WTC11 (cell line): ENCODE data around the gene MBOAT2. TPM values are rescaled to one million over a fixed set of nuclear protein-coding genes. Genes with fewer than 3 reads are reported as not detected.

ENCODE experiments used
- ATAC-seq: fragments of 200-7000 bp; cut with Tn5 transposase; 2 replicates; pipeline ENCODE4 v1.10.0; 2021; ENCODE audit warnings: mild to moderate bottlenecking, moderate library complexity
- CTCF ChIA-PET: fragments of 300-600 bp; sonication (Branson Sonifier 250); formaldehyde crosslinking; loops from one replicate; lab custom pipeline; 2021; ENCODE audit warnings: antibody characterized with exemption; lab: Charles Lee
- POLR2A ChIA-PET: fragments of 350-600 bp; sonication (Branson Sonifier 250); formaldehyde crosslinking; loops from one replicate; lab custom pipeline; 2021; ENCODE audit warnings: antibody characterized with exemption; lab: Charles Lee
- DNase-seq: peaks from one replicate; pipeline ENCODE4 v3.0.0; 2021; ENCODE audit warnings: low spot score
- H3K27ac Mint-ChIP-seq: 2 replicates; pipeline ENCODE4 v1.8.0; 2021; ENCODE audit warnings: mixed read lengths
- H3K27me3 Mint-ChIP-seq: 2 replicates; pipeline ENCODE4 v1.8.0; 2021; ENCODE audit warnings: low read depth, mild to moderate bottlenecking, moderate library complexity, mixed read lengths
- H3K36me3 Mint-ChIP-seq: 2 replicates; pipeline ENCODE4 v1.8.0; 2021; ENCODE audit warnings: mixed read lengths
- H3K4me1 Mint-ChIP-seq: 2 replicates; pipeline ENCODE4 v1.8.0; 2022; ENCODE audit warnings: mixed read lengths
- H3K4me3 Mint-ChIP-seq: 2 replicates; pipeline ENCODE4 v1.8.0; 2021; ENCODE audit warnings: mild to moderate bottlenecking, moderate library complexity, mixed read lengths
- H3K9me3 Mint-ChIP-seq: 2 replicates; pipeline ENCODE4 v1.8.0; 2021; ENCODE audit warnings: mixed read lengths
- ETV6 ChIP-seq: sonication (generic); formaldehyde crosslinking; IDR thresholded peaks from 2 replicates; pipeline ENCODE4 v1.8.1; 2022; ENCODE audit warnings: mild to moderate bottlenecking, missing genetic modification reagents
- GRHL2 ChIP-seq: fragments of 250-450 bp; sonication (Bioruptor Pico); IDR thresholded peaks from 2 replicates; pipeline ENCODE4 v1.8.0; 2022; ENCODE audit warnings: mild to moderate bottlenecking, moderate library complexity; ENCODE audit not compliant: insufficient replicate concordance, severe bottlenecking
- JAZF1 ChIP-seq: fragments of 250-450 bp; sonication (Bioruptor Pico); IDR thresholded peaks from 2 replicates; pipeline ENCODE4 v1.9.0; 2021; ENCODE audit warnings: moderate library complexity, mild to moderate bottlenecking, inconsistent platforms
- MXD4 ChIP-seq: fragments of 250-450 bp; sonication (Bioruptor Pico); IDR thresholded peaks from 2 replicates; pipeline ENCODE4 v1.8.0; 2021; ENCODE audit warnings: mild to moderate bottlenecking, moderate library complexity, borderline replicate concordance
- MYBL2 ChIP-seq: sonication (generic); formaldehyde crosslinking; IDR thresholded peaks from 2 replicates; pipeline ENCODE4 v1.8.1; 2023; ENCODE audit warnings: mild to moderate bottlenecking, moderate library complexity, missing genetic modification reagents
- NFE2L1 ChIP-seq: sonication (generic); formaldehyde crosslinking; IDR thresholded peaks from 2 replicates; pipeline ENCODE4 v1.8.1; 2023; ENCODE audit warnings: missing genetic modification reagents
- NFYB ChIP-seq: sonication (generic); formaldehyde crosslinking; conservative IDR thresholded peaks from 2 replicates; pipeline ENCODE4 v1.8.0; 2022; ENCODE audit warnings: low read depth, missing genetic modification reagents
- NR3C1 ChIP-seq: sonication (generic); formaldehyde crosslinking; conservative IDR thresholded peaks from 2 replicates; pipeline ENCODE4 v1.8.1; 2023; ENCODE audit warnings: low read depth, mild to moderate bottlenecking, missing genetic modification reagents
- TP53 ChIP-seq: sonication (generic); formaldehyde crosslinking; IDR thresholded peaks from 2 replicates; pipeline ENCODE4 v1.8.1; 2023; ENCODE audit warnings: mild to moderate bottlenecking, missing genetic modification reagents
- ZNF416 ChIP-seq: fragments of 250-450 bp; sonication (Bioruptor Pico); IDR thresholded peaks from 2 replicates; pipeline ENCODE4 v1.9.0; 2021; ENCODE audit warnings: mild to moderate bottlenecking, inconsistent platforms
- total RNA-seq: library from RNA; stranded (reverse); gene quantifications from 3 replicates; pipeline ENCODE4 v1.2.3, GENCODE V29; 2021
- TF ChIP-seq, protein P1 (sequence below): fragments of 200-600 bp; IDR thresholded peaks from 2 replicates; pipeline ENCODE4 v1.8.0; 2022; ENCODE audit warnings: antibody characterized with exemption
- TF ChIP-seq, protein P2 (sequence below): fragments of 250-450 bp; sonication (Bioruptor Pico); IDR thresholded peaks from 2 replicates; pipeline ENCODE4 v1.9.0; 2021; ENCODE audit warnings: mild to moderate bottlenecking, borderline replicate concordance
- TF ChIP-seq, protein P3 (sequence below): sonication (generic); formaldehyde crosslinking; IDR thresholded peaks from 2 replicates; pipeline ENCODE4 v1.8.0; 2022; ENCODE audit warnings: mild to moderate bottlenecking, missing genetic modification reagents
- TF ChIP-seq, protein P4 (sequence below): fragments of 250-450 bp; sonication (Bioruptor Pico); IDR thresholded peaks from 2 replicates; pipeline ENCODE4 v2.1.2; 2022; ENCODE audit warnings: mild to moderate bottlenecking, moderate library complexity
- TF ChIP-seq, protein P5 (sequence below): sonication (generic); formaldehyde crosslinking; IDR thresholded peaks from 2 replicates; pipeline ENCODE4 v1.8.1; 2022; ENCODE audit warnings: mild to moderate bottlenecking, moderate library complexity, missing genetic modification reagents
- TF ChIP-seq, protein P6 (sequence below): fragments of 250-450 bp; sonication (Bioruptor Pico); IDR thresholded peaks from 2 replicates; pipeline ENCODE4 v1.9.0; 2021; ENCODE audit warnings: mild to moderate bottlenecking
- TF ChIP-seq, protein P7 (sequence below): sonication (generic); formaldehyde crosslinking; IDR thresholded peaks from 2 replicates; pipeline ENCODE4 v1.8.0; 2023; ENCODE audit warnings: missing genetic modification reagents

The MBOAT2 gene
- total RNA-seq, 1 experiment from 2014 or later: 24.7 TPM

DNA sequence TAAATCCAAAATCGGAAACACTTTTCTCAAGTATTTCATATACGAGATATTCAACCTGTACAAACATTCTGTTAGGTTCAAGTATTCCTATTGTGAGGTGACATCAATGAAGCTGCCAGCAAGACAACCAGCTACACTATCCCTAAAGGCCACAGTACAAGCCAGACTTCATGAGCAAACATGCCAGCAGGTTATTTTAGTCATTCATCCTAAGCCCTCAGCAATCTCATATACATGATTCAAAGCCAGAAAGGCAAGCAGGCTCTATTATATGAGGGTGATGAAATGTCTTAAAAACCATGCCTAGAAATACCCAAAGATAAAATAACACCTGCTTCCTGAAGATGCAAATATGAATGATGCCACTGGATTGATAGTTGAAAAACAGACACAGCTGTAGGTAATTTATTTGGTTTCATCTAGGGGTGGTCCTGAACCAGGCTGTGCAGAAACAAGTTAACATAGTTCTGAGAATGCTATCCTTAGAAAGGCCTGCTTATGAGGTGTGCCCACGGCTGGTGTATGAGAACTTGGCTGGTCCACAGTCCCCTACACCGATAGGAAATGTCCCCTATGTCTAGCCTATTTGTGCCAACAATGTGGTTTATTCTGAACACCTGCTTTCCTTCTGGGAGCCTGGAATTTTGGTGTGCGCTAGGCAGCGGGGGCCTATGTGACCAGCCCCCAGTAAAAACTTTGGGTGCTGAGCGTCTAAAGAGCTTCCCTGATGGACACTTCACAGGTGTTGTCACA, 117.9 kb downstream of the MBOAT2 start:
- CTCF ChIA-PET: interaction anchor here (1.1 kb wide), 1 partner anchor 13 kb away, joined by 3 read pairs; no protein-coding TSS in a partner anchor
- no peak overlapping the region for H3K4me3 Mint-ChIP-seq
- no peaks in the 10 kb centered on the region for H3K9me3 Mint-ChIP-seq
- no peaks in the 10 kb centered on the region for H3K27me3 Mint-ChIP-seq
- POLR2A ChIA-PET: no interaction called here
- peaks cover 32% of the 10 kb centered on the region for H3K4me1 Mint-ChIP-seq
- ATAC-seq: no peak
- TF ChIP-seq, protein P1, sequence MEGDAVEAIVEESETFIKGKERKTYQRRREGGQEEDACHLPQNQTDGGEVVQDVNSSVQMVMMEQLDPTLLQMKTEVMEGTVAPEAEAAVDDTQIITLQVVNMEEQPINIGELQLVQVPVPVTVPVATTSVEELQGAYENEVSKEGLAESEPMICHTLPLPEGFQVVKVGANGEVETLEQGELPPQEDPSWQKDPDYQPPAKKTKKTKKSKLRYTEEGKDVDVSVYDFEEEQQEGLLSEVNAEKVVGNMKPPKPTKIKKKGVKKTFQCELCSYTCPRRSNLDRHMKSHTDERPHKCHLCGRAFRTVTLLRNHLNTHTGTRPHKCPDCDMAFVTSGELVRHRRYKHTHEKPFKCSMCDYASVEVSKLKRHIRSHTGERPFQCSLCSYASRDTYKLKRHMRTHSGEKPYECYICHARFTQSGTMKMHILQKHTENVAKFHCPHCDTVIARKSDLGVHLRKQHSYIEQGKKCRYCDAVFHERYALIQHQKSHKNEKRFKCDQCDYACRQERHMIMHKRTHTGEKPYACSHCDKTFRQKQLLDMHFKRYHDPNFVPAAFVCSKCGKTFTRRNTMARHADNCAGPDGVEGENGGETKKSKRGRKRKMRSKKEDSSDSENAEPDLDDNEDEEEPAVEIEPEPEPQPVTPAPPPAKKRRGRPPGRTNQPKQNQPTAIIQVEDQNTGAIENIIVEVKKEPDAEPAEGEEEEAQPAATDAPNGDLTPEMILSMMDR: no peak
- TF ChIP-seq MYBL2 (CRISPR knock-in tag) (no peak), GRHL2 (CRISPR knock-in tag) (no peak), ETV6 (CRISPR knock-in tag) (no peak), NFE2L1 (no peak), NFYB (CRISPR knock-in tag) (no peak), JAZF1 (no peak), MXD4 (CRISPR knock-in tag) (no peak), NR3C1 (CRISPR knock-in tag) (no peak), TP53 (CRISPR knock-in tag) (no peak), ZNF416 (CRISPR knock-in tag) (no peak)
- TF ChIP-seq, protein P2, sequence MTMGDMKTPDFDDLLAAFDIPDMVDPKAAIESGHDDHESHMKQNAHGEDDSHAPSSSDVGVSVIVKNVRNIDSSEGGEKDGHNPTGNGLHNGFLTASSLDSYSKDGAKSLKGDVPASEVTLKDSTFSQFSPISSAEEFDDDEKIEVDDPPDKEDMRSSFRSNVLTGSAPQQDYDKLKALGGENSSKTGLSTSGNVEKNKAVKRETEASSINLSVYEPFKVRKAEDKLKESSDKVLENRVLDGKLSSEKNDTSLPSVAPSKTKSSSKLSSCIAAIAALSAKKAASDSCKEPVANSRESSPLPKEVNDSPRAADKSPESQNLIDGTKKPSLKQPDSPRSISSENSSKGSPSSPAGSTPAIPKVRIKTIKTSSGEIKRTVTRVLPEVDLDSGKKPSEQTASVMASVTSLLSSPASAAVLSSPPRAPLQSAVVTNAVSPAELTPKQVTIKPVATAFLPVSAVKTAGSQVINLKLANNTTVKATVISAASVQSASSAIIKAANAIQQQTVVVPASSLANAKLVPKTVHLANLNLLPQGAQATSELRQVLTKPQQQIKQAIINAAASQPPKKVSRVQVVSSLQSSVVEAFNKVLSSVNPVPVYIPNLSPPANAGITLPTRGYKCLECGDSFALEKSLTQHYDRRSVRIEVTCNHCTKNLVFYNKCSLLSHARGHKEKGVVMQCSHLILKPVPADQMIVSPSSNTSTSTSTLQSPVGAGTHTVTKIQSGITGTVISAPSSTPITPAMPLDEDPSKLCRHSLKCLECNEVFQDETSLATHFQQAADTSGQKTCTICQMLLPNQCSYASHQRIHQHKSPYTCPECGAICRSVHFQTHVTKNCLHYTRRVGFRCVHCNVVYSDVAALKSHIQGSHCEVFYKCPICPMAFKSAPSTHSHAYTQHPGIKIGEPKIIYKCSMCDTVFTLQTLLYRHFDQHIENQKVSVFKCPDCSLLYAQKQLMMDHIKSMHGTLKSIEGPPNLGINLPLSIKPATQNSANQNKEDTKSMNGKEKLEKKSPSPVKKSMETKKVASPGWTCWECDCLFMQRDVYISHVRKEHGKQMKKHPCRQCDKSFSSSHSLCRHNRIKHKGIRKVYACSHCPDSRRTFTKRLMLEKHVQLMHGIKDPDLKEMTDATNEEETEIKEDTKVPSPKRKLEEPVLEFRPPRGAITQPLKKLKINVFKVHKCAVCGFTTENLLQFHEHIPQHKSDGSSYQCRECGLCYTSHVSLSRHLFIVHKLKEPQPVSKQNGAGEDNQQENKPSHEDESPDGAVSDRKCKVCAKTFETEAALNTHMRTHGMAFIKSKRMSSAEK (CRISPR knock-in tag): no peak
- TF ChIP-seq, protein P3, sequence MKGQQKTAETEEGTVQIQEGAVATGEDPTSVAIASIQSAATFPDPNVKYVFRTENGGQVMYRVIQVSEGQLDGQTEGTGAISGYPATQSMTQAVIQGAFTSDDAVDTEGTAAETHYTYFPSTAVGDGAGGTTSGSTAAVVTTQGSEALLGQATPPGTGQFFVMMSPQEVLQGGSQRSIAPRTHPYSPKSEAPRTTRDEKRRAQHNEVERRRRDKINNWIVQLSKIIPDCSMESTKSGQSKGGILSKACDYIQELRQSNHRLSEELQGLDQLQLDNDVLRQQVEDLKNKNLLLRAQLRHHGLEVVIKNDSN (CRISPR knock-in tag): no peak
- TF ChIP-seq, protein P4, sequence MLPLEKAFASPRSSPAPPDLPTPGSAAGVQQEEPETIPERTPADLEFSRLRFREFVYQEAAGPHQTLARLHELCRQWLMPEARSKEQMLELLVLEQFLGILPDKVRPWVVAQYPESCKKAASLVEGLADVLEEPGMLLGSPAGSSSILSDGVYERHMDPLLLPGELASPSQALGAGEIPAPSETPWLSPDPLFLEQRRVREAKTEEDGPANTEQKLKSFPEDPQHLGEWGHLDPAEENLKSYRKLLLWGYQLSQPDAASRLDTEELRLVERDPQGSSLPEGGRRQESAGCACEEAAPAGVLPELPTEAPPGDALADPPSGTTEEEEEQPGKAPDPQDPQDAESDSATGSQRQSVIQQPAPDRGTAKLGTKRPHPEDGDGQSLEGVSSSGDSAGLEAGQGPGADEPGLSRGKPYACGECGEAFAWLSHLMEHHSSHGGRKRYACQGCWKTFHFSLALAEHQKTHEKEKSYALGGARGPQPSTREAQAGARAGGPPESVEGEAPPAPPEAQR (CRISPR knock-in tag): no peak
- TF ChIP-seq, protein P5, sequence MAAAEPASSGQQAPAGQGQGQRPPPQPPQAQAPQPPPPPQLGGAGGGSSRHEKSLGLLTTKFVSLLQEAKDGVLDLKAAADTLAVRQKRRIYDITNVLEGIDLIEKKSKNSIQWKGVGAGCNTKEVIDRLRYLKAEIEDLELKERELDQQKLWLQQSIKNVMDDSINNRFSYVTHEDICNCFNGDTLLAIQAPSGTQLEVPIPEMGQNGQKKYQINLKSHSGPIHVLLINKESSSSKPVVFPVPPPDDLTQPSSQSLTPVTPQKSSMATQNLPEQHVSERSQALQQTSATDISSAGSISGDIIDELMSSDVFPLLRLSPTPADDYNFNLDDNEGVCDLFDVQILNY: no peak
- TF ChIP-seq, protein P6, sequence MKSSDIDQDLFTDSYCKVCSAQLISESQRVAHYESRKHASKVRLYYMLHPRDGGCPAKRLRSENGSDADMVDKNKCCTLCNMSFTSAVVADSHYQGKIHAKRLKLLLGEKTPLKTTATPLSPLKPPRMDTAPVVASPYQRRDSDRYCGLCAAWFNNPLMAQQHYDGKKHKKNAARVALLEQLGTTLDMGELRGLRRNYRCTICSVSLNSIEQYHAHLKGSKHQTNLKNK (CRISPR knock-in tag): no peak
- TF ChIP-seq, protein P7, sequence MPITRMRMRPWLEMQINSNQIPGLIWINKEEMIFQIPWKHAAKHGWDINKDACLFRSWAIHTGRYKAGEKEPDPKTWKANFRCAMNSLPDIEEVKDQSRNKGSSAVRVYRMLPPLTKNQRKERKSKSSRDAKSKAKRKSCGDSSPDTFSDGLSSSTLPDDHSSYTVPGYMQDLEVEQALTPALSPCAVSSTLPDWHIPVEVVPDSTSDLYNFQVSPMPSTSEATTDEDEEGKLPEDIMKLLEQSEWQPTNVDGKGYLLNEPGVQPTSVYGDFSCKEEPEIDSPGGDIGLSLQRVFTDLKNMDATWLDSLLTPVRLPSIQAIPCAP (CRISPR knock-in tag): no peak
- TF ChIP-seq, all 79 proteins: peak for 0
- Mint-ChIP-seq H3K36me3 (peaks cover under 1% of the 10 kb centered on the region; the same call in 1 of the 2 replicates), H3K27ac (no peak overlapping the region)
- no peak for DNase-seq
